HEK293 (cell line): ENCODE results near the gene PACS2.

Experiments
- REPIN1 ChIP-seq: fragments of 450-650 bp; formaldehyde crosslinking; IDR thresholded peaks from 2 replicates; pipeline ENCODE4 v1.5.1; 2017; ENCODE audit warnings: missing biosample characterization, missing genetic modification characterization, low read depth
- YY1 ChIP-seq: fragments of 450-650 bp; formaldehyde crosslinking; IDR thresholded peaks from 2 replicates; pipeline ENCODE4 v1.5.1; 2018; ENCODE audit warnings: missing biosample characterization, missing genetic modification characterization
- ZBTB20 ChIP-seq: fragments of 450-650 bp; formaldehyde crosslinking; IDR thresholded peaks from 2 replicates; pipeline ENCODE4 v1.5.1; 2016; ENCODE audit warnings: missing biosample characterization, missing genetic modification characterization
- ZNF394 ChIP-seq: fragments of 450-650 bp; formaldehyde crosslinking; IDR thresholded peaks from 2 replicates; pipeline ENCODE4 v1.5.1; 2016; ENCODE audit warnings: missing biosample characterization, missing genetic modification characterization, mild to moderate bottlenecking, moderate library complexity, borderline replicate concordance
- ZNF549 ChIP-seq: fragments of 450-650 bp; IDR thresholded peaks from 2 replicates; pipeline ENCODE4 v1.5.1; 2018; ENCODE audit warnings: missing biosample characterization, missing genetic modification characterization, mild to moderate bottlenecking, inconsistent platforms, moderate library complexity
- TF ChIP-seq, protein P1 (sequence below): fragments of 450-650 bp; formaldehyde crosslinking; IDR thresholded peaks from 2 replicates; pipeline ENCODE4 v1.5.1; 2016; ENCODE audit warnings: missing biosample characterization, missing genetic modification characterization
- TF ChIP-seq, protein P2 (sequence below): fragments of 450-650 bp; formaldehyde crosslinking; IDR thresholded peaks from 2 replicates; pipeline ENCODE4 v1.5.1; 2016; ENCODE audit warnings: missing biosample characterization, missing genetic modification characterization
- TF ChIP-seq, protein P3 (sequence below): IDR thresholded peaks from 2 replicates; pipeline ENCODE4 v1.6.1; 2011; ENCODE audit warnings: mild to moderate bottlenecking, low read depth, low read length, borderline replicate concordance
- TF ChIP-seq, protein P4 (sequence below): fragments of 450-650 bp; formaldehyde crosslinking; IDR thresholded peaks from 2 replicates; pipeline ENCODE4 v1.5.1; 2016; ENCODE audit warnings: missing biosample characterization, missing genetic modification characterization

DNA sequence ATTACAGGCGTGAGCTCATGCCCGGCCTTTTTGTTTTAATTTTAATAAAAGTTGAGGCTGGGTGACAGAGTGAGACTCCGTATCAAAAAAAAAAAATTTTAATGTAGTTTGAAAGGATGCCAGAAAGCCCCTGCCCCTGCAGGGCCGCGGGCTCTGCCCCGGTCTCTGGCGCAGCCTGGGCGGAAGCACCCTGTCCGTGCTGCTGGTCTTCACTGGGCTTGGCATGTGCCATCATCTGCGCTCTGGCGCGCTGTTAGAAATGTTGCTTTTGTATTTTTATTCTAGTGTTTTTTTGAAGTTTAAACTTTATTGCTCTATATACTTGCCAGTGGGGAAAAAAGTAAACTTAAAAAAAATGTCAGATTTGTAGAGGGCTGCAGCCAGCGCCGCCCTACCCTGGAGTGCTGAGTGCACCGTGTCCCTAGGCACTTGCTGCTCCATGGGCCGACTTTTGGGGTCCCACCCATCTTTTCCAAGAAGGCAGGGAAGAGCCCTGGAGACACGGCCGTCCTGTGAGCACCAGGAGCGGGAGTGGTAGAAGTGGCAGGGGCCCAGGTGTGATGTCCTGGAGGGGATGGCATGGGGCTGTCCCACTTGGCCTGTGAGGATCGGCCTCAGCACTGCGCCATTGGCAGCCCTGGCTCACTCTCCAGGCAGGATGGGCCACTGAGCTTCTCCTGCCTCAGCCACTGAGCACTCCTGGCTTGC is 109.1 kb downstream of the PACS2 start:
- TF ChIP-seq YY1 (tag by site-specific recombination) (no peak), ZBTB20 (tag by site-specific recombination) (no peak), REPIN1 (tag by site-specific recombination) (no peak), ZNF549 (tag by site-specific recombination) (no peak), ZNF394 (no peak)
- TF ChIP-seq, protein P1, sequence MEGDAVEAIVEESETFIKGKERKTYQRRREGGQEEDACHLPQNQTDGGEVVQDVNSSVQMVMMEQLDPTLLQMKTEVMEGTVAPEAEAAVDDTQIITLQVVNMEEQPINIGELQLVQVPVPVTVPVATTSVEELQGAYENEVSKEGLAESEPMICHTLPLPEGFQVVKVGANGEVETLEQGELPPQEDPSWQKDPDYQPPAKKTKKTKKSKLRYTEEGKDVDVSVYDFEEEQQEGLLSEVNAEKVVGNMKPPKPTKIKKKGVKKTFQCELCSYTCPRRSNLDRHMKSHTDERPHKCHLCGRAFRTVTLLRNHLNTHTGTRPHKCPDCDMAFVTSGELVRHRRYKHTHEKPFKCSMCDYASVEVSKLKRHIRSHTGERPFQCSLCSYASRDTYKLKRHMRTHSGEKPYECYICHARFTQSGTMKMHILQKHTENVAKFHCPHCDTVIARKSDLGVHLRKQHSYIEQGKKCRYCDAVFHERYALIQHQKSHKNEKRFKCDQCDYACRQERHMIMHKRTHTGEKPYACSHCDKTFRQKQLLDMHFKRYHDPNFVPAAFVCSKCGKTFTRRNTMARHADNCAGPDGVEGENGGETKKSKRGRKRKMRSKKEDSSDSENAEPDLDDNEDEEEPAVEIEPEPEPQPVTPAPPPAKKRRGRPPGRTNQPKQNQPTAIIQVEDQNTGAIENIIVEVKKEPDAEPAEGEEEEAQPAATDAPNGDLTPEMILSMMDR (tag by site-specific recombination) = no peak
- TF ChIP-seq, protein P2, sequence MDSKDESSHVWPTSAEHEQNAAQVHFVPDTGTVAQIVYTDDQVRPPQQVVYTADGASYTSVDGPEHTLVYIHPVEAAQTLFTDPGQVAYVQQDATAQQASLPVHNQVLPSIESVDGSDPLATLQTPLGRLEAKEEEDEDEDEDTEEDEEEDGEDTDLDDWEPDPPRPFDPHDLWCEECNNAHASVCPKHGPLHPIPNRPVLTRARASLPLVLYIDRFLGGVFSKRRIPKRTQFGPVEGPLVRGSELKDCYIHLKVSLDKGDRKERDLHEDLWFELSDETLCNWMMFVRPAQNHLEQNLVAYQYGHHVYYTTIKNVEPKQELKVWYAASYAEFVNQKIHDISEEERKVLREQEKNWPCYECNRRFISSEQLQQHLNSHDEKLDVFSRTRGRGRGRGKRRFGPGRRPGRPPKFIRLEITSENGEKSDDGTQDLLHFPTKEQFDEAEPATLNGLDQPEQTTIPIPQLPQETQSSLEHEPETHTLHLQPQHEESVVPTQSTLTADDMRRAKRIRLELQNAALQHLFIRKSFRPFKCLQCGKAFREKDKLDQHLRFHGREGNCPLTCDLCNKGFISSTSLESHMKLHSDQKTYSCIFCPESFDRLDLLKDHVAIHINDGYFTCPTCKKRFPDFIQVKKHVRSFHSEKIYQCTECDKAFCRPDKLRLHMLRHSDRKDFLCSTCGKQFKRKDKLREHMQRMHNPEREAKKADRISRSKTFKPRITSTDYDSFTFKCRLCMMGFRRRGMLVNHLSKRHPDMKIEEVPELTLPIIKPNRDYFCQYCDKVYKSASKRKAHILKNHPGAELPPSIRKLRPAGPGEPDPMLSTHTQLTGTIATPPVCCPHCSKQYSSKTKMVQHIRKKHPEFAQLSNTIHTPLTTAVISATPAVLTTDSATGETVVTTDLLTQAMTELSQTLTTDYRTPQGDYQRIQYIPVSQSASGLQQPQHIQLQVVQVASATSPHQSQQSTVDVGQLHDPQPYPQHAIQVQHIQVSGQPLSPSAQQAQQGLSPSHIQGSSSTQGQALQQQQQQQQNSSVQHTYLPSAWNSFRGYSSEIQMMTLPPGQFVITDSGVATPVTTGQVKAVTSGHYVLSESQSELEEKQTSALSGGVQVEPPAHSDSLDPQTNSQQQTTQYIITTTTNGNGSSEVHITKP (tag by site-specific recombination) = no peak
- TF ChIP-seq, protein P3, sequence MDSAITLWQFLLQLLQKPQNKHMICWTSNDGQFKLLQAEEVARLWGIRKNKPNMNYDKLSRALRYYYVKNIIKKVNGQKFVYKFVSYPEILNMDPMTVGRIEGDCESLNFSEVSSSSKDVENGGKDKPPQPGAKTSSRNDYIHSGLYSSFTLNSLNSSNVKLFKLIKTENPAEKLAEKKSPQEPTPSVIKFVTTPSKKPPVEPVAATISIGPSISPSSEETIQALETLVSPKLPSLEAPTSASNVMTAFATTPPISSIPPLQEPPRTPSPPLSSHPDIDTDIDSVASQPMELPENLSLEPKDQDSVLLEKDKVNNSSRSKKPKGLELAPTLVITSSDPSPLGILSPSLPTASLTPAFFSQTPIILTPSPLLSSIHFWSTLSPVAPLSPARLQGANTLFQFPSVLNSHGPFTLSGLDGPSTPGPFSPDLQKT = no peak
- TF ChIP-seq, protein P4, sequence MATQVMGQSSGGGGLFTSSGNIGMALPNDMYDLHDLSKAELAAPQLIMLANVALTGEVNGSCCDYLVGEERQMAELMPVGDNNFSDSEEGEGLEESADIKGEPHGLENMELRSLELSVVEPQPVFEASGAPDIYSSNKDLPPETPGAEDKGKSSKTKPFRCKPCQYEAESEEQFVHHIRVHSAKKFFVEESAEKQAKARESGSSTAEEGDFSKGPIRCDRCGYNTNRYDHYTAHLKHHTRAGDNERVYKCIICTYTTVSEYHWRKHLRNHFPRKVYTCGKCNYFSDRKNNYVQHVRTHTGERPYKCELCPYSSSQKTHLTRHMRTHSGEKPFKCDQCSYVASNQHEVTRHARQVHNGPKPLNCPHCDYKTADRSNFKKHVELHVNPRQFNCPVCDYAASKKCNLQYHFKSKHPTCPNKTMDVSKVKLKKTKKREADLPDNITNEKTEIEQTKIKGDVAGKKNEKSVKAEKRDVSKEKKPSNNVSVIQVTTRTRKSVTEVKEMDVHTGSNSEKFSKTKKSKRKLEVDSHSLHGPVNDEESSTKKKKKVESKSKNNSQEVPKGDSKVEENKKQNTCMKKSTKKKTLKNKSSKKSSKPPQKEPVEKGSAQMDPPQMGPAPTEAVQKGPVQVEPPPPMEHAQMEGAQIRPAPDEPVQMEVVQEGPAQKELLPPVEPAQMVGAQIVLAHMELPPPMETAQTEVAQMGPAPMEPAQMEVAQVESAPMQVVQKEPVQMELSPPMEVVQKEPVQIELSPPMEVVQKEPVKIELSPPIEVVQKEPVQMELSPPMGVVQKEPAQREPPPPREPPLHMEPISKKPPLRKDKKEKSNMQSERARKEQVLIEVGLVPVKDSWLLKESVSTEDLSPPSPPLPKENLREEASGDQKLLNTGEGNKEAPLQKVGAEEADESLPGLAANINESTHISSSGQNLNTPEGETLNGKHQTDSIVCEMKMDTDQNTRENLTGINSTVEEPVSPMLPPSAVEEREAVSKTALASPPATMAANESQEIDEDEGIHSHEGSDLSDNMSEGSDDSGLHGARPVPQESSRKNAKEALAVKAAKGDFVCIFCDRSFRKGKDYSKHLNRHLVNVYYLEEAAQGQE = no peak
